Right lobe of liver (tissue), 6 donors: ENCODE measurements around the gene MSS51. TPM values are rescaled to one million over a fixed set of nuclear protein-coding genes. Genes with fewer than 3 reads are reported as not detected.

Experiments
- ATAC-seq, 4 donors: fragments of 200-7000 bp; cut with Tn5 transposase; one replicate each; pipeline ENCODE4 v1.9.1; 2020; ENCODE audit warnings: mild to moderate bottlenecking in 4 of 4, moderate library complexity in 4 of 4
- DNase-seq, 3 donors: peaks; one replicate each; pipeline ENCODE4 v3.0.0-alpha.2; 2020
- H3K27ac ChIP-seq, 3 donors: fragments of 200-600 bp; one replicate each; pipeline ENCODE4 v1.8.0; 2022
- H3K27me3 ChIP-seq, 2 donors: fragments of 200-600 bp; one replicate each; pipeline ENCODE4 v1.8.0; 2022
- H3K36me3 ChIP-seq, 4 donors: fragments of 200-600 bp; sonication (generic) in 1 of 4; one replicate each; pipeline versions ENCODE4 v1.5.1 to v1.8.0; 2017 to 2022; ENCODE audit warnings: control low read depth in 1 of 4
- H3K4me1 ChIP-seq, 4 donors: fragments of 200-600 bp; sonication (generic) in 1 of 4; one replicate each; pipeline versions ENCODE4 v1.5.1 to v1.8.0; 2017 to 2022; ENCODE audit warnings: control low read depth in 1 of 4
- H3K4me3 ChIP-seq, 3 donors: fragments of 200-600 bp; one replicate each; pipeline ENCODE4 v1.8.0; 2022
- H3K9me3 ChIP-seq, 4 donors: fragments of 200-600 bp; sonication (generic) in 1 of 4; one replicate each; pipeline versions ENCODE4 v1.5.1 to v1.8.0; 2017 to 2022; ENCODE audit warnings: control low read depth in 1 of 4
- POLR2A ChIP-seq: fragments of 450-650 bp; IDR thresholded peaks from one replicate; pipeline ENCODE4 v1.6.1; 2017; ENCODE audit warnings: antibody characterized with exemption, mild to moderate bottlenecking
- WGBS: methylation state at CpG from one replicate; pipeline ENCODE4 v1.1.6; 2018; ENCODE audit warnings: low coverage, low lambda C conversion rate; ENCODE audit not compliant: insufficient coverage; ENCODE audit errors: missing lambda C conversion rate; 5-methylcytosine and 5-hydroxymethylcytosine counted together
- intact Hi-C, 2 donors: fragments of 100-400 bp; cut with DNase I; formaldehyde crosslinking; loops; one replicate each; pipeline versions ENCODE4 v1.11.2 to v1.14.1; 2022
- long read RNA-seq: library from polyadenylated mRNA; unstranded; transcript quantifications from one replicate; pipeline ENCODE4 v2.0.0, GENCODE V29; 2019
- total RNA-seq, 6 experiments: library from RNA; depleted of rRNA in 2 of 6; stranded (reverse); fragments of >200 nt in 2 of 6; fragmentation: NEBNext Ultra II Directional in 3 of 6; extraction: Animal tissue kit (Norgen Biotek cat#: 25700) in 3 of 6; gene quantifications; one replicate each; pipeline versions ENCODE4 v1.1.0 to v1.2.4, GENCODE V29; 2016 to 2023
- TF ChIP-seq, protein P1 (sequence below), 4 donors: fragments of 200-600 bp in 3 of 4; fragments of 450-650 bp in 1 of 4; IDR thresholded peaks; one replicate each; pipeline versions ENCODE4 v1.5.1 to v1.8.0; 2016 to 2022; ENCODE audit warnings: antibody characterized with exemption in 4 of 4, mild to moderate bottlenecking in 2 of 4
- donor health status: DM: no; HTN: yes; CAD: no.
- donor health status: DM: no; HTN: no; CAD: no.
- donor health status: DM: no; HTN: no; CAD: no.
- donor health status: DM: no; HTN: yes; CAD: no.
- donor health status: DM: no; HTN: yes; CAD: no.

The MSS51 gene
- total RNA-seq, result under 1 TPM; 0.19 to 0.73 (median 0.62) TPM
- long read RNA-seq, result 0 reads

DNA sequence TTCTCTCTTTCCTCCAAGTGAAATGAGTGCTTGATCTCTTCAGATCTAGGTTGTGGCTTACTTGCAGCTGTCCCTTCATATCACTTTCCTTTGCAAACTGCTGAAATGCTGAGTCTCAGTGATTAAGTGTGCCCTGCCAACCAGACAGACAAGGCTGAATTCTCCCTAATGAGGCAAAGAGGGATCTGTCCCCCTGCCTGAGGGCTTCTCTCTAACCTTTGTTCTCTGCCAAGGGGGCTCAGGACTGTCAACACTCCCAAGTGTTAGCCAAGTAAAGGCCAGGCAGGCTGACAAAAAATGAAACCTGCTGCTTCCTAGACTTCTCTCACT, at the start of gene MSS51:
Gene MSS51, minus strand, starts transcription at position 24 of the 330 bp plus-strand sequence. CDS start 5,277 bp downstream, outside the sequence.
- H3K27ac ChIP-seq, result no peak within 1 kb of the TSS
- H3K27me3 ChIP-seq, result no peaks in the 10 kb centered on the region
- intact Hi-C loops, result no loop called here
- no peaks in the 10 kb centered on the region for H3K4me1 ChIP-seq
- H3K4me3 ChIP-seq, result no peak within 1 kb of the TSS
- ATAC-seq (no peak), DNase-seq (no peak)
- TF ChIP-seq, protein P1, sequence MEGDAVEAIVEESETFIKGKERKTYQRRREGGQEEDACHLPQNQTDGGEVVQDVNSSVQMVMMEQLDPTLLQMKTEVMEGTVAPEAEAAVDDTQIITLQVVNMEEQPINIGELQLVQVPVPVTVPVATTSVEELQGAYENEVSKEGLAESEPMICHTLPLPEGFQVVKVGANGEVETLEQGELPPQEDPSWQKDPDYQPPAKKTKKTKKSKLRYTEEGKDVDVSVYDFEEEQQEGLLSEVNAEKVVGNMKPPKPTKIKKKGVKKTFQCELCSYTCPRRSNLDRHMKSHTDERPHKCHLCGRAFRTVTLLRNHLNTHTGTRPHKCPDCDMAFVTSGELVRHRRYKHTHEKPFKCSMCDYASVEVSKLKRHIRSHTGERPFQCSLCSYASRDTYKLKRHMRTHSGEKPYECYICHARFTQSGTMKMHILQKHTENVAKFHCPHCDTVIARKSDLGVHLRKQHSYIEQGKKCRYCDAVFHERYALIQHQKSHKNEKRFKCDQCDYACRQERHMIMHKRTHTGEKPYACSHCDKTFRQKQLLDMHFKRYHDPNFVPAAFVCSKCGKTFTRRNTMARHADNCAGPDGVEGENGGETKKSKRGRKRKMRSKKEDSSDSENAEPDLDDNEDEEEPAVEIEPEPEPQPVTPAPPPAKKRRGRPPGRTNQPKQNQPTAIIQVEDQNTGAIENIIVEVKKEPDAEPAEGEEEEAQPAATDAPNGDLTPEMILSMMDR (IDR thresholded peaks at IDR 0.05), result no peak
- TF ChIP-seq POLR2A, result no peak
- H3K9me3 ChIP-seq, result no peaks in the 10 kb centered on the region
- H3K36me3 ChIP-seq, result peaks cover 0 to 6% (median 3%) of the 10 kb centered on the region in 4 donors

DNA sequence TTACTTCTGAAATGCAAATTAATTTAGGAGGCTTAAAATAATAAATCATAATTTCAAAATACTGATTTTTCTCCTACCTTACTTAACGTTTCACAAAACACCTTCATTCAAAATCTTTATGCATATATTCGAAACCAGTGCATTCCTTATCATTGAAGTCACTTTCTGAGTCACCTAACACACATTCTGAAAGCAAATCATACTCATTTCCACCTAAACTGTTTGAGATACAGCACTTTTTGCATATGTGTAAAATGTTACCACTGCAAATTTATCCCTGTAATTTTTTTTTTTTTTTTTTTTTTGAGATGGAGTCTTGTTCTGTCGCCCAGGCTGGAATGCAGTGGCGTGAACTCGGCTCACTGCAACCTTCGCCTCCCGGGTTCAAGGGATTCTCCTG, 46.8 kb upstream of the MSS51 start:
- ATAC-seq, result no peak
- no peaks in the 10 kb centered on the region for H3K27me3 ChIP-seq

DNA sequence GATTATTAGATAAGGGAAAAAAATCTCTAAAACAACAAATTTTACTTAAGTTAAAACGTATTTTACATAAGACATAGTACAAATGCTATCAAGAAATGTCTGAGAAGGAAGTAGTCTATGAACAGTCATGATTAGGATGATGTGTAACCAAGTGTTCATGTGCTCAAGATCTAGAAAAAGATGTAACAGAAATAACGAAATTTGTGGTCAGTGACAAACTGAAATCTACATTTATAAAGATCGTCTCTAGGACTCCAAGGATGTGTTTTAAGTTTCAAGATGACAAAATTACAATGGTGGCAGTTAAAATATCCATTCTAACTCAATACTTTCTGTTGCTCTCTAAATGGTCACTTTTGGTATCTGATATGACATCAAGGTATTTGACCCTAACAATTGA, 45.3 kb upstream of the MSS51 start:
- ATAC-seq (no peak), DNase-seq (no peak)
- Histone ChIP-seq H3K27me3 (no peaks in the 10 kb centered on the region), H3K4me3 (no peak overlapping the region), H3K36me3 (peaks cover 0 to 40% (median 0%) of the 10 kb centered on the region in 4 donors), H3K4me1 (no peaks in the 10 kb centered on the region), H3K27ac (no peak overlapping the region), H3K9me3 (no peaks in the 10 kb centered on the region)
- no peak for TF ChIP-seq POLR2A
- TF ChIP-seq, protein P1 (IDR thresholded peaks at IDR 0.05), result no peak
- intact Hi-C loops, result no loop called here
- 61% methylated on average over 3 of the region's 3 CpGs for WGBS

More for the DNA sequence above, 46.8 kb upstream of the MSS51 start:
- 91% methylated on average over 6 of the region's 7 CpGs for WGBS
- intact Hi-C loops, result no loop called here
- no peak for DNase-seq
- H3K36me3 ChIP-seq, result peaks cover 0 to 27% (median 0%) of the 10 kb centered on the region in 4 donors
- H3K4me3 ChIP-seq, result no peak overlapping the region
- no peaks in the 10 kb centered on the region for H3K9me3 ChIP-seq
- H3K27ac ChIP-seq, result no peak overlapping the region
- H3K4me1 ChIP-seq, result no peaks in the 10 kb centered on the region
- TF ChIP-seq POLR2A, result no peak
- TF ChIP-seq, protein P1 (IDR thresholded peaks at IDR 0.05), result no peak

DNA sequence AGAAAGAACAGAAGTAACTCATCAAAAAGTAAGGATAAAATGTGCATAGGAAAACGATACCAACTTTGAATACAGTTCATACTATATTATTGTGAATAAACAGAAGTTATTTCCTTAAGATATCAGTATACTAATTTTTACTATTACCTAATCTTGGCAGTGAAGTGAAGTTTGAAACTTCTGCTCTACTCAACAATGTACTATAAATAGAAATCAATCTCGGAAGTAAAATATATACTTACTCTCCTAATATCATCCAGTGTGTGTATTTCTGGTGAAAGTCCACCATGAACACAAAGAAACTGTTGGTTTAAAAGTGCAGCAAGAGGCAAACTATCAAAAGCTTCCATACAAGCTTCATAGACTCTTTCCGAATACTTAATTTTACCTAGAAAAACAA, 37.9 kb upstream of the MSS51 start:
- Histone ChIP-seq H3K4me1 (no peaks in the 10 kb centered on the region), H3K4me3 (no peak overlapping the region), H3K36me3 (peaks cover 0 to 57% (median 1%) of the 10 kb centered on the region in 4 donors), H3K27me3 (no peaks in the 10 kb centered on the region), H3K27ac (no peak overlapping the region), H3K9me3 (no peaks in the 10 kb centered on the region)
- DNase-seq (no peak), ATAC-seq (no peak)
- WGBS, result 78% methylated on average over 3 of the region's 3 CpGs
- intact Hi-C loops, result no loop called here
- TF ChIP-seq, protein P1 (IDR thresholded peaks at IDR 0.05), result no peak
- no peak for TF ChIP-seq POLR2A

DNA sequence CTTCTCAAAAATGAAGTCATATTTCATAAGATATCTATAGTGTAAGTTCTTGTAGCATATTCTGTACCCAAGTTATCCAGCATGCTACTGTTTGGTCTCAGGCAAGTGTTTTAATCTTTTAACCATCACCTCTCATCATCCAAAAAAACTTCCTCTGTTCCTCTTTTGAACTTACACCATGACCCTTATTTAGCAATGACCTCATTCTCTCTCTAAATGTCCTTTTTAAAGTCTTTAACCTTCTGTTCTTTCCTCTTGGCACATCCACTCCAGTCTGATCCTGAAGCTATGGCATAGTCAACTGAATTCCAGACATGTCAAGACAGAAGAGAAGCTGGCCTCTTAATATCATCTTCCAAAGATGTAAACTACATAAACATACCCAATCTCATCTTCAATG, 36.2 kb upstream of the MSS51 start:
- H3K36me3 ChIP-seq, result peaks cover 0 to 41% (median 1%) of the 10 kb centered on the region in 4 donors
- intact Hi-C loops, result no loop called here
- DNase-seq (no peak), ATAC-seq (no peak)
- H3K27ac ChIP-seq, result no peak overlapping the region
- H3K4me3 ChIP-seq, result no peak overlapping the region
- no peaks in the 10 kb centered on the region for H3K9me3 ChIP-seq
- TF ChIP-seq, protein P1 (IDR thresholded peaks at IDR 0.05), result no peak
- TF ChIP-seq POLR2A, result no peak
- no peaks in the 10 kb centered on the region for H3K27me3 ChIP-seq
- H3K4me1 ChIP-seq, result no peaks in the 10 kb centered on the region
